Panc1 (cell line): Measurements from ENCODE around the gene A2ML1.

Experiments used
- CTCF ChIP-seq: fragments of 450-650 bp; IDR thresholded peaks from 2 replicates; pipeline ENCODE4 v1.5.1; 2017; ENCODE audit warnings: mild to moderate bottlenecking
- POLR2AphosphoS5 ChIP-seq: IDR thresholded peaks from 2 replicates; pipeline ENCODE4 v1.6.1; 2012; ENCODE audit warnings: mild to moderate bottlenecking, low read depth, low read length, moderate library complexity
- TF ChIP-seq, protein P1 (sequence below), 2 experiments: IDR thresholded peaks; 2 replicates each; pipeline ENCODE4 v1.6.1; 2011 to 2012; ENCODE audit warnings: low read depth in 2 of 2, control low read depth in 1 of 2, low read length in 1 of 2, mild to moderate bottlenecking in 1 of 2, moderate library complexity in 1 of 2; ENCODE audit not compliant: insufficient read depth in 1 of 2

DNA sequence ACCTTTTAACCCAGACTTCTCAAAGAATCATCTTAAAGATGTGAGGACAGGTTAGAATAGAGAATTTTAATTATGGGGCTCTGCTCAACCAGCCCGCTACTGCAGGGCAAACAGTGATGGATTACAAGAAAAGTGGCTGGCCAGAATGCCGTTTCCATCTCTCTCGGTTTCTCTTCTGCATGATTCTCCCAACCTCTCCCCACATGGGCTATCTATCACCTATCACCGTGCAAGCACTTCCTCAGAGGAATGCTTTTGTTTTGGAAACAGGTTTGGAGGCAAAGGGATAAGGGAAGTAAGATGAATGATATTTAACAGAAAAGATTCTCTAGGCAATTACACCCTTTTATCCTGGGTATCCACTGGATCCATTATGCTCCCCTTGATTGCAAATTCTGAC is 54.5 kb downstream of the A2ML1 start:
- TF ChIP-seq, protein P1, sequence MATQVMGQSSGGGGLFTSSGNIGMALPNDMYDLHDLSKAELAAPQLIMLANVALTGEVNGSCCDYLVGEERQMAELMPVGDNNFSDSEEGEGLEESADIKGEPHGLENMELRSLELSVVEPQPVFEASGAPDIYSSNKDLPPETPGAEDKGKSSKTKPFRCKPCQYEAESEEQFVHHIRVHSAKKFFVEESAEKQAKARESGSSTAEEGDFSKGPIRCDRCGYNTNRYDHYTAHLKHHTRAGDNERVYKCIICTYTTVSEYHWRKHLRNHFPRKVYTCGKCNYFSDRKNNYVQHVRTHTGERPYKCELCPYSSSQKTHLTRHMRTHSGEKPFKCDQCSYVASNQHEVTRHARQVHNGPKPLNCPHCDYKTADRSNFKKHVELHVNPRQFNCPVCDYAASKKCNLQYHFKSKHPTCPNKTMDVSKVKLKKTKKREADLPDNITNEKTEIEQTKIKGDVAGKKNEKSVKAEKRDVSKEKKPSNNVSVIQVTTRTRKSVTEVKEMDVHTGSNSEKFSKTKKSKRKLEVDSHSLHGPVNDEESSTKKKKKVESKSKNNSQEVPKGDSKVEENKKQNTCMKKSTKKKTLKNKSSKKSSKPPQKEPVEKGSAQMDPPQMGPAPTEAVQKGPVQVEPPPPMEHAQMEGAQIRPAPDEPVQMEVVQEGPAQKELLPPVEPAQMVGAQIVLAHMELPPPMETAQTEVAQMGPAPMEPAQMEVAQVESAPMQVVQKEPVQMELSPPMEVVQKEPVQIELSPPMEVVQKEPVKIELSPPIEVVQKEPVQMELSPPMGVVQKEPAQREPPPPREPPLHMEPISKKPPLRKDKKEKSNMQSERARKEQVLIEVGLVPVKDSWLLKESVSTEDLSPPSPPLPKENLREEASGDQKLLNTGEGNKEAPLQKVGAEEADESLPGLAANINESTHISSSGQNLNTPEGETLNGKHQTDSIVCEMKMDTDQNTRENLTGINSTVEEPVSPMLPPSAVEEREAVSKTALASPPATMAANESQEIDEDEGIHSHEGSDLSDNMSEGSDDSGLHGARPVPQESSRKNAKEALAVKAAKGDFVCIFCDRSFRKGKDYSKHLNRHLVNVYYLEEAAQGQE (IDR thresholded peaks at IDR 0.05; ENCODE audit: insufficient read depth in 1 of 2, low read depth in 2 of 2, low read length in 1 of 2): no peak
- TF ChIP-seq CTCF (no peak), POLR2AphosphoS5 (no peak)
